Measurements from ENCODE around the gene GLMP. TPM values are rescaled to one million over a fixed set of nuclear protein-coding genes. Genes with fewer than 3 reads are reported as not detected.
A peak's percentile ranks its signal among the peaks of the same experiment; 100 is the strongest.

The GLMP gene
- total RNA-seq, 1 experiment from 2014 or later: 29.2 TPM

DNA sequence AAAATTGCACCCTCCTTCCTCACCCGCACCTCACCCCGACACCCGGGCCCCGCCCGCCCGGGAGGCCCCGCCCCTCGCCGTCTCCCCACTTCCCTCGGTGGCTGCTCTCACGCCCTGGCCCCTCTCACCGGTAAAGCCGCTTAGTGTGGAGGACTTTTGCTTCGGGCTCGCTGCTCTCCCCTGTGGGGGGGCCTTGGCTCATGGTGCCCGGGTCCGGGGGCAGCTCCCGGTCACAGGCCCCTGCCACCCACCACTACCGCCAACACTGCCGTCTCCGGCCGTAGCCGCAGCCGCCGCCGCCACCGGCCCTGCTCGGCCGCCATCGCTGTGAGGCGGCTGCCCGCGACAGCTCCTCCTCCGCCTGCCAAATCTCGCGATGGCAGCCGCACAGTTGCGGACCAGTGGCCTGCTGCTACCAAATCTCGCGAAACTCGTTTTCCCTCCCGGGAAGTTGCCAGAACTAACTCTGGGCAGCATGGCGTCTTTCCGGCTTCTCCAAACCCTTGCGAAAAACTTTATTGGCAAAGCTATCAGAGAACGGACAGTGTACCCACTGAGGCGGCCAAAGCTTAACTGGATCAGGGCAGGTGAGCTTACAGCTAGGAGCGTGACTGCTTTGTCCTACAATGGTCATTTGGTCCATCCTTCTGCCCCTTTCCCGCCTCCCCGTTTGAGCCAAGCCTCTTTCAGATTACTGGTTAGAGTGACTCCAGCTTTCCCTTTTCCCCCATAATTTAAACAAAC is 12.8 kb downstream of the GLMP start, which contains the start of gene SMG5:
SMG5 (minus strand) TSS at position 347 of the 744 bp plus-strand sequence; CDS start at position 202, 145 bp downstream.
- POLR2A ChIA-PET (ENCODE audit: unreplicated experiment): interaction anchor here (0.6 to 1.0 kb wide), 5 partner anchors 46 to 221 kb away, joined by 3 to 9 read pairs (median 4); partner anchors contain the start of gene PMF1
- no TSS peak for BruUV-seq (replicated peaks)
- TF ChIP-seq EZH2 (IDR thresholded peaks at IDR 0.05; ENCODE audit: low read depth): no peak
- TF ChIP-seq, protein P1, sequence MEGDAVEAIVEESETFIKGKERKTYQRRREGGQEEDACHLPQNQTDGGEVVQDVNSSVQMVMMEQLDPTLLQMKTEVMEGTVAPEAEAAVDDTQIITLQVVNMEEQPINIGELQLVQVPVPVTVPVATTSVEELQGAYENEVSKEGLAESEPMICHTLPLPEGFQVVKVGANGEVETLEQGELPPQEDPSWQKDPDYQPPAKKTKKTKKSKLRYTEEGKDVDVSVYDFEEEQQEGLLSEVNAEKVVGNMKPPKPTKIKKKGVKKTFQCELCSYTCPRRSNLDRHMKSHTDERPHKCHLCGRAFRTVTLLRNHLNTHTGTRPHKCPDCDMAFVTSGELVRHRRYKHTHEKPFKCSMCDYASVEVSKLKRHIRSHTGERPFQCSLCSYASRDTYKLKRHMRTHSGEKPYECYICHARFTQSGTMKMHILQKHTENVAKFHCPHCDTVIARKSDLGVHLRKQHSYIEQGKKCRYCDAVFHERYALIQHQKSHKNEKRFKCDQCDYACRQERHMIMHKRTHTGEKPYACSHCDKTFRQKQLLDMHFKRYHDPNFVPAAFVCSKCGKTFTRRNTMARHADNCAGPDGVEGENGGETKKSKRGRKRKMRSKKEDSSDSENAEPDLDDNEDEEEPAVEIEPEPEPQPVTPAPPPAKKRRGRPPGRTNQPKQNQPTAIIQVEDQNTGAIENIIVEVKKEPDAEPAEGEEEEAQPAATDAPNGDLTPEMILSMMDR (conservative IDR thresholded peaks at IDR 0.05): no peak

DNA sequence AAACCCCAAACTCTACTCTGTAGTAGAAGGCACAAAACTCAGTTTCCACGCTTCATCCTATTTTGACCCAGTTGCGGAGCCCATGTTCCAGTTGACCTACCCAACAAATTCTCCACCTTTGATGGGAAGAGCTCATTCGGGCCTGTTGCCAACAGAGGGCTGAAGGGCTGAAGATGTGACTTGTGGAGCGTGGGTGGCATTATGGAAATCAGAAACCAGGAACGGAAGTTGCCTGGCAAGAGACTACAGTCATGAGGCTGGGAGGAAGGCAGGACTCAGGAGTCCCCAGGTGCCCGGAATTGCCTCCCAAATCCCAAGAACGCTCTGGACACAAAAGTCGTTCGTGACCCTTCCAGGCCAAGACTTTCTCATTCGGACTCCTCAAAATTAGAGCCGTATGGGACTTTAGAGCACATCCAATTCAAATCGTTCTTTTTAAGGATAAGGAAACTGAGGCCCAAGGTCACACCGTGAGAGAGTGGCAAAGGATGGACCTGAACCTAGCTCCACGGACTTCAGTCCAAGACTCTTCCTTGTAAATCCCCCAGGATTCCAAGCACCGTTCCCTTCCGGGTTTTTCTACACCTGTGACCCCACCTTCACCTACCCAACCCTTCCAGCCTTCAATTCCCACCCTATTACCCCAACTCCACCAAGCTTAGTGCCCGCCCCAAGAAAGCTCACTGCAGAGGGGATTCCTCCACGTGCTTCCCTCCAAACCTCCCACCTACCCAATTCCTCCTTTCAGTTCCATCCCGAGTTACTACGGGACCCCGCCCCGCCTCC is 13.6 kb downstream of the GLMP start:
- Histone ChIP-seq H3K27ac (peak overlapping the region; percentile 85), H3K4me3 (peak overlapping the region; percentile 97), H3K36me3 (ENCODE audit: low read depth) (peaks cover 19% of the 10 kb centered on the region), H4K20me1 (ENCODE audit: insufficient read depth) (peaks cover 16% of the 10 kb centered on the region), H3K4me1 (replicated peaks; ENCODE audit: insufficient read depth) (peaks cover 30% of the 10 kb centered on the region), H3K27me3 (ENCODE audit: insufficient read depth, low read depth) (no peaks in the 10 kb centered on the region), H3K9me3 (ENCODE audit: insufficient read depth, low read depth) (no peaks in the 10 kb centered on the region), H3K4me2 (peak overlapping the region; percentile 96), H2AFZ (peak overlapping the region; percentile 83), H3K9me2 (ENCODE audit: insufficient read depth) (no peaks in the 10 kb centered on the region), H3F3A (ENCODE audit: insufficient read depth, low read depth) (peaks cover 30% of the 10 kb centered on the region; the same call in 1 of the 2 replicates), H3K79me2 (ENCODE audit: low read depth) (peaks cover 74% of the 10 kb centered on the region)
- TSS peak; percentile 55 for BruUV-seq (replicated peaks)
- peak in 1 of 2 experiments; percentile 67 for DNase-seq
- TF ChIP-seq EZH2 (IDR thresholded peaks at IDR 0.05; ENCODE audit: low read depth): no peak
- TF ChIP-seq, protein P1 (conservative IDR thresholded peaks at IDR 0.05): no peak
- intact Hi-C loops (cut with micrococcal nuclease; ENCODE audit: unreplicated experiment): loop anchor here (1.0 to 5.0 kb wide), 2 partner anchors 228 to 305 kb away; partner anchors contain the start of genes ARHGEF2 and LAMTOR2
- CTCF ChIA-PET: interaction anchor here (1.0 kb wide), 1 partner anchor 8 kb away, joined by 3 read pairs; no protein-coding TSS in a partner anchor
- POLR2A ChIA-PET (ENCODE audit: unreplicated experiment): interaction anchor here (0.5 to 0.9 kb wide), 5 partner anchors 80 to 867 kb away, joined by 3 to 25 read pairs (median 6); no protein-coding TSS in a partner anchor

More for the DNA sequence above, 12.8 kb downstream of the GLMP start, which contains the start of gene SMG5:
- DNase-seq: peak; percentile 93 to 95
- Histone ChIP-seq H3K27ac (peak within 1 kb of the TSS; percentile 85), H2AFZ (peak within 1 kb of the TSS; percentile 83), H3K9me2 (ENCODE audit: insufficient read depth) (no peaks in the 10 kb centered on the region), H3K79me2 (ENCODE audit: low read depth) (peaks cover 74% of the 10 kb centered on the region), H3F3A (ENCODE audit: insufficient read depth, low read depth) (peaks cover 30% of the 10 kb centered on the region; the same call in 1 of the 2 replicates), H3K4me3 (peak within 1 kb of the TSS; percentile 97), H3K4me2 (peak within 1 kb of the TSS; percentile 96), H3K9me3 (ENCODE audit: insufficient read depth, low read depth) (no peaks in the 10 kb centered on the region), H4K20me1 (ENCODE audit: insufficient read depth) (peaks cover 16% of the 10 kb centered on the region), H3K4me1 (replicated peaks; ENCODE audit: insufficient read depth) (peaks cover 30% of the 10 kb centered on the region), H3K27me3 (ENCODE audit: insufficient read depth, low read depth) (no peaks in the 10 kb centered on the region), H3K36me3 (ENCODE audit: low read depth) (peaks cover 17% of the 10 kb centered on the region; the same call in 1 of the 2 replicates)
- intact Hi-C loops (cut with micrococcal nuclease; ENCODE audit: unreplicated experiment): loop anchor here (1.0 to 5.0 kb wide), 2 partner anchors 228 to 305 kb away; partner anchors contain the start of genes ARHGEF2 and LAMTOR2
- CTCF ChIA-PET: interaction anchor here (1.0 kb wide), 1 partner anchor 8 kb away, joined by 3 read pairs; no protein-coding TSS in a partner anchor

DNA sequence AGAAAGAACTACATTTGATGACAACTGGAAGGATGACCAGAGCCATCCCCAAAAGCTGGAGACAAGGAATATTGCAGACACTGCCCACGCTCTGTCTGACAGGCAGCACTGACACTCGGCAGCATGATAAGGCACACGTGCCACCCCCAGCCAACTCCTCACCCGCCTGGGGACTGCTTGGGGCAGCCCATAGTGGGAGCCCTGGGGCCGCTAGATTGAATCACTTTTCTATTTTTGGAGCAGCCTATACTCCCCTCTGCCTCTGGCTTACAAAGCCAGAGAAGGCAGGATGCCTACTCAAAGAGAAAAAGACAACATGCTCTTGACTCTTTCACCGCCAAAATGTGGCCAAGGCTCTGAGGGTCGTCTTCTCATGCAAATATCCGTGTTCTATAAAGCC is 14.2 kb downstream of the GLMP start:
- H3K4me1 ChIP-seq (replicated peaks; ENCODE audit: insufficient read depth): peaks cover 30% of the 10 kb centered on the region
- H3F3A ChIP-seq (ENCODE audit: insufficient read depth, low read depth): peaks cover 31% of the 10 kb centered on the region; the same call in 1 of the 2 replicates
- H3K27ac ChIP-seq: no peak overlapping the region; the same call in 1 of the 2 replicates
- DNase-seq: no peak
- H2AFZ ChIP-seq: 0 out of 2 replicates have a peak overlapping the region, but pooled peaks have one; percentile 83
- BruUV-seq (replicated peaks): no TSS peak
- H3K36me3 ChIP-seq (ENCODE audit: low read depth): peaks cover 20% of the 10 kb centered on the region
- H3K4me3 ChIP-seq: peak overlapping the region; percentile 97
- intact Hi-C loops (cut with micrococcal nuclease; ENCODE audit: unreplicated experiment): loop anchor here (5.0 kb wide), 1 partner anchor 304 kb away; the partner anchor contains the start of gene ARHGEF2
- H4K20me1 ChIP-seq (ENCODE audit: insufficient read depth): peaks cover 16% of the 10 kb centered on the region
- peak overlapping the region; percentile 96 for H3K4me2 ChIP-seq
- H3K9me2 ChIP-seq (ENCODE audit: insufficient read depth): no peaks in the 10 kb centered on the region
- ChIA-PET POLR2A (ENCODE audit: unreplicated experiment) (interaction anchor here (0.9 kb wide), 1 partner anchor 867 kb away, joined by 6 read pairs; no protein-coding TSS in a partner anchor), CTCF (no interaction called here)
- H3K79me2 ChIP-seq (ENCODE audit: low read depth): peaks cover 74% of the 10 kb centered on the region
- no peaks in the 10 kb centered on the region for H3K27me3 ChIP-seq (ENCODE audit: insufficient read depth, low read depth)
- H3K9me3 ChIP-seq (ENCODE audit: insufficient read depth, low read depth): no peaks in the 10 kb centered on the region
- TF ChIP-seq, protein P1 (conservative IDR thresholded peaks at IDR 0.05): no peak
- no peak for TF ChIP-seq EZH2 (IDR thresholded peaks at IDR 0.05; ENCODE audit: low read depth)
